Neural cell (in vitro differentiated cells): ENCODE results near the gene CANT1. TPM values are rescaled to one million over a fixed set of nuclear protein-coding genes. Genes with fewer than 3 reads are reported as not detected.

Source experiments
- H2AFZ ChIP-seq: fragments of 200-600, 300-800 bp; sonication (generic), shearing (Covaris generic); 2 replicates; pipeline ENCODE4 v1.6.0; 2014; ENCODE audit warnings: low read depth, mild to moderate bottlenecking, antibody characterized with exemption, low read length, moderate library complexity
- H3F3A ChIP-seq: fragments of 200-600 bp; shearing (Covaris generic); 2 replicates; pipeline ENCODE4 v1.6.1; 2016; ENCODE audit warnings: mild to moderate bottlenecking, moderate library complexity, mixed read lengths, antibody characterized with exemption, low read length; ENCODE audit not compliant: insufficient read depth, poor library complexity, severe bottlenecking
- H3K27ac ChIP-seq: fragments of 200-600, 300-800 bp; sonication (generic), shearing (Covaris generic); 2 replicates; pipeline ENCODE4 v1.5.1; 2014; ENCODE audit warnings: mild to moderate bottlenecking, low read length, moderate library complexity
- H3K27me3 ChIP-seq: fragments of 300-800, 200-600 bp; sonication (generic), shearing (Covaris generic); 2 replicates; pipeline ENCODE4 v1.6.0; 2014; ENCODE audit warnings: mild to moderate bottlenecking, low read depth, low read length, moderate library complexity; ENCODE audit not compliant: insufficient read depth
- H3K36me3 ChIP-seq: fragments of 300-800, 200-600 bp; sonication (generic), shearing (Covaris generic); 2 replicates; pipeline ENCODE4 v1.5.1; 2014; ENCODE audit warnings: mild to moderate bottlenecking, antibody characterized with exemption, low read length, moderate library complexity; ENCODE audit not compliant: insufficient read depth
- H3K4me2 ChIP-seq: fragments of 300-800, 200-600 bp; sonication (generic), shearing (Covaris generic); 2 replicates; pipeline ENCODE4 v1.6.0; 2014; ENCODE audit warnings: mild to moderate bottlenecking, low read length
- H3K4me3 ChIP-seq: fragments of 300-800, 200-600 bp; sonication (generic), shearing (Covaris generic); 2 replicates; pipeline ENCODE4 v1.5.1; 2014; ENCODE audit warnings: mild to moderate bottlenecking, low read length, moderate library complexity
- H3K79me2 ChIP-seq: fragments of 200-600 bp; shearing (Covaris generic); replicated peaks from 2 replicates; pipeline ENCODE4 v1.6.0; 2014; ENCODE audit warnings: mild to moderate bottlenecking, low read length, moderate library complexity; ENCODE audit not compliant: insufficient read depth
- H3K9ac ChIP-seq: fragments of 300-800, 200-600 bp; sonication (generic), shearing (Covaris generic); 2 replicates; pipeline ENCODE4 v1.6.1; 2016; ENCODE audit warnings: mild to moderate bottlenecking, low read length, mixed read lengths
- H3K9me2 ChIP-seq: fragments of 200-600 bp; shearing (Covaris generic); 2 replicates; pipeline ENCODE4 v1.6.1; 2016; ENCODE audit warnings: mild to moderate bottlenecking, low read length, mixed read lengths; ENCODE audit not compliant: insufficient read depth
- H3K9me3 ChIP-seq: fragments of 200-600, 300-800 bp; sonication (generic), shearing (Covaris generic); 2 replicates; pipeline ENCODE4 v1.6.1; 2016; ENCODE audit warnings: mild to moderate bottlenecking, mixed run types, low read length, moderate library complexity, mixed read lengths
- H4K20me1 ChIP-seq: fragments of 200-600 bp; shearing (Covaris generic); 2 replicates; pipeline ENCODE4 v1.6.1; 2016; ENCODE audit warnings: mild to moderate bottlenecking, mixed run types; ENCODE audit not compliant: insufficient read depth
- CTCF ChIP-seq: fragments of 450-650 bp; IDR thresholded peaks from 2 replicates; pipeline ENCODE4 v1.5.1; 2014; ENCODE audit warnings: antibody characterized with exemption, mild to moderate bottlenecking, moderate library complexity; ENCODE audit not compliant: poor library complexity, severe bottlenecking
- EP300 ChIP-seq: fragments of 450-650 bp; conservative IDR thresholded peaks from 2 replicates; pipeline ENCODE4 v1.6.1; 2014; ENCODE audit warnings: antibody characterized with exemption, mild to moderate bottlenecking, moderate library complexity; ENCODE audit not compliant: poor library complexity, severe bottlenecking
- EZH2 ChIP-seq: fragments of 200-600, 300-800 bp; shearing (Covaris generic), sonication (generic); IDR thresholded peaks from 2 replicates; pipeline ENCODE4 v1.6.1; 2014; ENCODE audit warnings: antibody characterized with exemption, low read length, borderline replicate concordance, mild to moderate bottlenecking; ENCODE audit not compliant: insufficient read depth, poor library complexity, severe bottlenecking
- MXI1 ChIP-seq: fragments of 450-650 bp; conservative IDR thresholded peaks from 2 replicates; pipeline ENCODE4 v1.6.1; 2014; ENCODE audit warnings: antibody characterized with exemption, mild to moderate bottlenecking; ENCODE audit not compliant: poor library complexity, severe bottlenecking
- POLR2AphosphoS5 ChIP-seq: IDR thresholded peaks from 2 replicates; pipeline ENCODE4 v1.6.1; 2012
- RAD21 ChIP-seq: fragments of 450-650 bp; conservative IDR thresholded peaks from 2 replicates; pipeline ENCODE4 v1.6.1; 2014; ENCODE audit warnings: antibody characterized with exemption, mild to moderate bottlenecking, moderate library complexity
- REST ChIP-seq: IDR thresholded peaks from 2 replicates; pipeline ENCODE4 v1.6.1; 2012; ENCODE audit warnings: borderline replicate concordance
- SMC3 ChIP-seq: fragments of 450-650 bp; conservative IDR thresholded peaks from 2 replicates; pipeline ENCODE4 v1.6.1; 2014; ENCODE audit warnings: antibody characterized with exemption, mild to moderate bottlenecking, moderate library complexity; ENCODE audit not compliant: poor library complexity
- TAF1 ChIP-seq: IDR thresholded peaks from 2 replicates; pipeline ENCODE4 v1.6.1; 2012; ENCODE audit warnings: low read depth
- polyA plus RNA-seq: library from polyadenylated mRNA; depleted of rRNA; stranded (reverse); fragments of >200 nt; gene quantifications from 2 replicates; pipeline ENCODE4 v1.2.3, GENCODE V29; 2014

The CANT1 gene
- polyA plus RNA-seq, 1 donor from 2014 or later = 17.7 TPM

DNA sequence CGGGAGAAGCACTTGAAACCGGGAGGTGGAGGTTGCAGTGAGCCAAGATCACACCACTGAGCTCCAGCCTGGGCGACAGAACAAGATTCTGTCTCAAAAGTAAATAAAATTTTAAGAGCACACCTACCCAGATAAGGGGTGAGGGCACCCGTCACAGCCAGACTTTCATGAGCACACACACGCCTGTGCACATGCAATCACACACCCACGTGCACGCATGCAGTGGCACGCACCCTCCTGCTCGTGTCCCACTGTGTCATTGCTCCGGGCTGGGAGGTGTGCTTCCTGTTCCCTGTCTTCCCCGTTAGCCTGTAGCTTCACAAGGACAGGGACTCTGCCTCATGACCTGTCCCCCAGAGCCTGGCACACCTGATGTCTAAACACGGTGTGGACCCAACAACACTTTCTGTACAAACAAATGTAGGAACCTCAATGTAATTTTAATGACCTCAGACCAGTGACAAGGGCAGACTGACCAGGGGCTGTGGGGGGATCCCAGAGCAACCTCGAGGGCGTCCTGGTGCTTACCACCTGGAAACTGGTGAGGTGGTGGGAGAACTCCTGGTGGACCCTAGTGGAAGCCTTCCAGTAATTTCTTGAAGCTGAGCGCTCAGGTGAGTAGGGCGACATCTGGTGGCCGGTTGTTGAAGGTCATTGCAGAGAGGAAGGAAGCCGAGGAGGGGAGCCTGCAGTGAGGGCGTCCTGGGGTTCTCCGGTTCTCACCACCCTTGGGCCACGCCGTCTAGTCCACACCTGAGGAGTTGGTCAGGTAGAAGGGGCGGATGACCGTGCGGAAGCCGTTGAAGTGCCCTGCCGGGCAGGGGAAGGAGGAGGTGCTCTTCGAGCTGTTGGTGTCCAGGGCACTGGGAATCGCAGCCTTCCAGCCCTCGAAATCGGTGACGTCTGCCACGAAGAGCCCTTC, 38.5 kb downstream of the CANT1 start:
- Histone ChIP-seq H3K4me3 (no peak overlapping the region), H3K36me3 (no peaks in the 10 kb centered on the region), H3K4me2 (no peak overlapping the region), H3F3A (no peaks in the 10 kb centered on the region), H3K79me2 (no peaks in the 10 kb centered on the region), H3K9me2 (no peaks in the 10 kb centered on the region), H2AFZ (peak overlapping the region; percentile 33), H4K20me1 (no peaks in the 10 kb centered on the region), H3K9ac (no peak overlapping the region), H3K27ac (no peak overlapping the region), H3K27me3 (no peaks in the 10 kb centered on the region), H3K9me3 (no peaks in the 10 kb centered on the region)
- TF ChIP-seq CTCF (peak; percentile 95), SMC3 (peak; percentile 98), REST (no peak), EZH2 (no peak), RAD21 (peak; percentile 94), MXI1 (peak; percentile 39), TAF1 (no peak), EP300 (peak; percentile 33), POLR2AphosphoS5 (no peak)

- no peak overlapping the region for H3K27ac ChIP-seq
- H2AFZ ChIP-seq = no peak overlapping the region
- no peaks in the 10 kb centered on the region for H4K20me1 ChIP-seq
- H3K9me2 ChIP-seq = no peaks in the 10 kb centered on the region
- H3K79me2 ChIP-seq = no peaks in the 10 kb centered on the region
- H3K9ac ChIP-seq = no peak overlapping the region
- H3K9me3 ChIP-seq = no peaks in the 10 kb centered on the region
- H3K4me3 ChIP-seq = no peak overlapping the region
- no peak for TF ChIP-seq POLR2AphosphoS5
- TF ChIP-seq CTCF = no peak
- no peak for TF ChIP-seq RAD21
- no peaks in the 10 kb centered on the region for H3K36me3 ChIP-seq
- no peaks in the 10 kb centered on the region for H3F3A ChIP-seq
- no peaks in the 10 kb centered on the region for H3K27me3 ChIP-seq
- no peak overlapping the region for H3K4me2 ChIP-seq
Measured at GRCh38 chr17:78969865-78970264, 39.7 kb downstream of the CANT1 start.
